A549 (cell line): ENCODE data around the gene BPNT1. TPM values are rescaled to one million over a fixed set of nuclear protein-coding genes. Genes with fewer than 3 reads are reported as not detected.
"Not testable (repeated sequence)": the region's sequence is repeated elsewhere in the genome, so short reads cannot be mapped to it uniquely, and the experiment has no call there.

Experiments used
- ATAC-seq, 2 experiments: fragments of 200-7000 bp in 1 of 2; fragments of >200 bp in 1 of 2; cut with Nextera tagmentation in 1 of 2; cut with Tn5 transposase in 1 of 2; 3 replicates each; pipeline versions ENCODE4 v1.8.0 to v1.9.1; 2018 to 2020; ENCODE audit warnings: mild to moderate bottlenecking in 1 of 2, moderate library complexity in 1 of 2
- CTCF ChIA-PET: fragments of 300-600 bp; sonication (Branson Sonifier 250); formaldehyde crosslinking; extraction: SDS; loops from one replicate; lab custom pipeline; 2021; ENCODE audit warnings: antibody characterized with exemption, inconsistent platforms; lab: Yijun Ruan, JAX
- POLR2A ChIA-PET: fragments of 350-600 bp; formaldehyde crosslinking; extraction: SDS; loops from one replicate; lab custom pipeline; 2021; ENCODE audit warnings: antibody characterized with exemption, inconsistent platforms; lab: Yijun Ruan, JAX
- DNase-seq, 2 experiments: peaks; one replicate each; pipeline versions ENCODE4 v3.0.0 to v3.0.0-alpha.2; 2011 to 2016; ENCODE audit warnings: low read depth in 1 of 2, low spot score in 1 of 2
- FAIRE-seq: peaks from 2 replicates; lab custom pipeline; 2011; peaks lifted over from hg19 to GRCh38; lab: Jason Lieb, UNC
- H3K27ac ChIP-seq, 2 experiments: fragments of >200 bp; sonication (Bioruptor Twin); formaldehyde crosslinking; 3 replicates each; pipeline ENCODE4 v1.5.1; 2016 to 2017
- H3K4me1 ChIP-seq: fragments of >200 bp; sonication (Bioruptor Twin); formaldehyde crosslinking; 3 replicates; pipeline ENCODE4 v1.6.1; 2016
- H3K4me2 ChIP-seq: fragments of >200 bp; sonication (Bioruptor Twin); formaldehyde crosslinking; 3 replicates; pipeline ENCODE4 v1.6.1; 2016
- H3K4me3 ChIP-seq: fragments of >200 bp; sonication (Bioruptor Twin); formaldehyde crosslinking; 3 replicates; pipeline ENCODE4 v1.5.1; 2016
- H3K9me3 ChIP-seq: fragments of >200 bp; sonication (Bioruptor Twin); formaldehyde crosslinking; 3 replicates; pipeline ENCODE4 v1.6.1; 2016
- CBX8 ChIP-seq: fragments of 200-600 bp; sonication (generic); IDR thresholded peaks from 2 replicates; pipeline ENCODE4 v1.6.1; 2016
- EHF ChIP-seq: fragments of 250-450 bp; sonication (Bioruptor Pico); IDR thresholded peaks from 2 replicates; pipeline ENCODE4 v1.5.0; 2020; ENCODE audit warnings: mild to moderate bottlenecking
- EHMT2 ChIP-seq: fragments of 200-600 bp; sonication (generic); IDR thresholded peaks from 2 replicates; pipeline ENCODE4 v1.6.1; 2016; ENCODE audit warnings: antibody characterized with exemption, low read depth, mild to moderate bottlenecking, moderate library complexity
- FOXS1 ChIP-seq: fragments of 250-450 bp; sonication (Bioruptor Pico); IDR thresholded peaks from 2 replicates; pipeline ENCODE4 v1.5.0; 2020; ENCODE audit warnings: mild to moderate bottlenecking, moderate library complexity
- GATA3 ChIP-seq: IDR thresholded peaks from 2 replicates; pipeline ENCODE4 v1.6.1; 2012; ENCODE audit warnings: borderline replicate concordance
- HDAC2 ChIP-seq: fragments of 200-600 bp; sonication (generic); IDR thresholded peaks from 2 replicates; pipeline ENCODE4 v1.6.1; 2016
- HEYL ChIP-seq: fragments of 250-450 bp; sonication (Bioruptor Pico); IDR thresholded peaks from 2 replicates; pipeline ENCODE4 v1.8.0; 2021; ENCODE audit warnings: mild to moderate bottlenecking, moderate library complexity
- JUNB ChIP-seq: fragments of >200 bp; sonication (Bioruptor Twin); formaldehyde crosslinking; IDR thresholded peaks from 2 replicates; pipeline ENCODE4 v1.6.1; 2016
- KDM1A ChIP-seq: fragments of 200-600 bp; sonication (generic); IDR thresholded peaks from 2 replicates; pipeline ENCODE4 v1.6.1; 2016; ENCODE audit warnings: low read depth, mild to moderate bottlenecking
- PHF8 ChIP-seq: fragments of 200-600 bp; sonication (generic); IDR thresholded peaks from 2 replicates; pipeline ENCODE4 v1.6.1; 2016; ENCODE audit warnings: low read depth, mild to moderate bottlenecking, antibody characterized with exemption, moderate library complexity, borderline replicate concordance
- TP53 ChIP-seq: fragments of 250-450 bp; sonication (Bioruptor Pico); IDR thresholded peaks from 2 replicates; pipeline ENCODE4 v1.5.0; 2021; ENCODE audit warnings: mild to moderate bottlenecking, moderate library complexity
- WGBS: methylation state at CpG from one replicate; pipeline ENCODE4 v1.1.6; 2017; ENCODE audit errors: missing lambda C conversion rate; 5-methylcytosine and 5-hydroxymethylcytosine counted together
- polyA plus RNA-seq, 4 experiments: library from polyadenylated mRNA; depleted of rRNA in 3 of 4; stranded (reverse); fragments of >200 nt; fragmentation: RNase III in 1 of 4; extraction: RNeasy Plus Mini Kit Qiagen cat#74134 plus additional on column Dnase treatment in 1 of 4; gene quantifications; 2 replicates in 3 of 4; 3 replicates in 1 of 4; pipeline ENCODE4 v1.2.3, GENCODE V29; 2011 to 2017
- TF ChIP-seq, protein P1 (sequence below): fragments of 250-450 bp; sonication (Bioruptor Pico); IDR thresholded peaks from 2 replicates; pipeline ENCODE4 v1.5.0; 2020; ENCODE audit warnings: low read depth, mild to moderate bottlenecking, moderate library complexity
- TF ChIP-seq, protein P2 (sequence below): IDR thresholded peaks from 2 replicates; pipeline ENCODE4 v1.6.1; 2012
- TF ChIP-seq, protein P3 (sequence below): fragments of >200 bp; sonication (Bioruptor Twin); formaldehyde crosslinking; IDR thresholded peaks from 3 replicates; pipeline ENCODE4 v1.5.1; 2016

The BPNT1 gene
- polyA plus RNA-seq, 2 of the 4 experiments (the other 2 are of a cell fraction), result 27.0 to 43.5 TPM

DNA sequence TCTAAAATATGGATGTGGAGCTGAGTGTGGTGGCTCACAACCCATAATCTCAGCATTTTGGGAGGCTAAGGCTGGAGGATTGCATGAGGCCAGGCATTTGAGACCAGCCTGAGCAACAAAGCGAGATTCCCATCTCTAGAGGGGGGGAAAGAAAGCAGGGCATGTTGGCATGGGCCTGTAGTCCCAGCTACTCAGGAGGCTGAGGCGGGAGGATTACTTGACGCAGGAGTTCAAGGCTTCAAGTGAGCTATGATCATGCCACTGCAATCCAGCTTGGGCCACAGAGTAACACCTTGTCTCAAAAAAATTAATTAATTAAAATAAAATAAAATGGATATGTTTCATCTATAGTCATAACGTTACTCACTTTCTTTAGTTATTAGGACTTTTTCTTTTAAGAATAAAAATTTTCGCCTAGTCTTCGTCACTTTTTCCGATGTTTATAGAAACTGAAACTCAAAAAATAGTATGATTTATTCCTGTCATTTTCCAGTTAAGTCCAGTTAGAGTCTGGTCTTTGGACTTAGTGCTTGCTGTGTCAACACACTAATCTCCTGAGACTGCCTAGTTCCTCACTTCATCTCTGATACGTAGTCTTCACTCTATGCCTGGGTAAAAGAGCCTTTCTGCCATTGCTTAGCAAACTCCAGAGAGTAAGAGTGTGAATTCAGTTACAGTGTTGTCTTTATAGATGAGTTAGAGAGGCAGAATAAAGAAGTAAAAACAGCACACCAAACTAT is 32.4 kb upstream of the BPNT1 start (continued):
- TF ChIP-seq, protein P1, sequence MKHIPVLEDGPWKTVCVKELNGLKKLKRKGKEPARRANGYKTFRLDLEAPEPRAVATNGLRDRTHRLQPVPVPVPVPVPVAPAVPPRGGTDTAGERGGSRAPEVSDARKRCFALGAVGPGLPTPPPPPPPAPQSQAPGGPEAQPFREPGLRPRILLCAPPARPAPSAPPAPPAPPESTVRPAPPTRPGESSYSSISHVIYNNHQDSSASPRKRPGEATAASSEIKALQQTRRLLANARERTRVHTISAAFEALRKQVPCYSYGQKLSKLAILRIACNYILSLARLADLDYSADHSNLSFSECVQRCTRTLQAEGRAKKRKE (CRISPR knock-in tag), result no peak

DNA sequence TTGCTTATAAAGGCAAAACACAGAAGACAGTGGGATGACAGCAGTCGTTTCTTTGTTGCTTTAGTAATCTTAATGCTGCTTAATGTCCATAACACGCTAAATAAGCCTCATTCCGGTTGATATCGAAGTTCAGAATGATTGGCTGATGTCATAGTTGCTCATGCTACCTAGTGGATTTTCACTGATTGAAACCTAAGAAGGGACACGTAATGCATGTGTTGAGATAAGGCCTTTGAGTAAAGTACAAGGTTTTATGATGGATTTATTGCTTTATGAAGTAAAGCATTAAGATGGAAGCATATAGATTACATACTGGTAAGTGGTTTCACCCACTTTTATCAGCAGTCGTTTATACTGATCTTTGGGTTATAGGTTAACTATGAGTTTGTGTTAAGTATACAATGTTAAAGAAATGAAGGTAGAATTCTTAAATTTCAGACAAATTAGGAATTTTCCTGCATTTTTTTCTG is 29.5 kb upstream of the BPNT1 start:
- FAIRE-seq (no peak), DNase-seq (no peak), ATAC-seq (no peak)
- Histone ChIP-seq H3K4me3 (no peak overlapping the region), H3K27ac (no peak overlapping the region), H3K9me3 (no peaks in the 10 kb centered on the region), H3K4me1 (peaks cover 7% of the 10 kb centered on the region; the same call in 1 of the 3 replicates), H3K4me2 (no peak overlapping the region)
- CTCF ChIA-PET, result no interaction called here
- WGBS, result 62% methylated on average over 6 of the region's 6 CpGs
- POLR2A ChIA-PET, result no interaction called here
- TF ChIP-seq GATA3, result no peak
- TF ChIP-seq EHF (CRISPR knock-in tag), result no peak
- no peak for TF ChIP-seq JUNB
- no peak for TF ChIP-seq HEYL
- no peak for TF ChIP-seq EHMT2
- TF ChIP-seq HDAC2, result no peak
- no peak for TF ChIP-seq FOXS1 (CRISPR knock-in tag)
- no peak for TF ChIP-seq CBX8
- TF ChIP-seq, protein P2, sequence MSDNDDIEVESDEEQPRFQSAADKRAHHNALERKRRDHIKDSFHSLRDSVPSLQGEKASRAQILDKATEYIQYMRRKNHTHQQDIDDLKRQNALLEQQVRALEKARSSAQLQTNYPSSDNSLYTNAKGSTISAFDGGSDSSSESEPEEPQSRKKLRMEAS, result no peak
- TF ChIP-seq KDM1A, result no peak
- no peak for TF ChIP-seq PHF8
- TF ChIP-seq TP53 (CRISPR knock-in tag), result no peak

DNA sequence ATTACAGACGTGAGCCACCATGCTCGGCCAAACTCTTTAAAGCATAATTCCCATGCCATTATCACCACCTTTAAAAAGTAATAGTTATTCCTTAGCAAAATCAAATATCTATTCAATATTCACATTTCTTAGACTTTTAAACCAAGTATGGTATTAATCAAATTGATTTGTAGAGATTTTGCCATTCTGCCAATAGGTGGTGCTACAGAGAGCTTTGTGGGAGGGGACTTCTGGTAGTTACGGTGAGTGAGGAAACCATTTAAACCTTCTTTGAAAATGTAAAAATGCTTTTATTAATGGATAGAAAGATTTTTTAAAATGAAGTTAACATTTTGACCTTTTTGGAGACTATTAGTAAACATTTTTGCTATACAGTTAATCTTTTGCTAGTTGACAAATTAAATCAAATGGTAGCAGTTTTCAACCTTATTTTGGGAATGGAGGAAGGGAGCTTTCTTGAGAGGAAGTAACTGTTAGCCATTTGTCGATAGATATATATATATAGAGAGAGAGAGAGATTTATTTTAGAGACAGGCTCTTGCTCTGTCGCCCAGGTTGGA is 23.6 kb upstream of the BPNT1 start:
- no peaks in the 10 kb centered on the region for H3K4me1 ChIP-seq
- WGBS, result 87% methylated on average over 5 of the region's 5 CpGs

DNA sequence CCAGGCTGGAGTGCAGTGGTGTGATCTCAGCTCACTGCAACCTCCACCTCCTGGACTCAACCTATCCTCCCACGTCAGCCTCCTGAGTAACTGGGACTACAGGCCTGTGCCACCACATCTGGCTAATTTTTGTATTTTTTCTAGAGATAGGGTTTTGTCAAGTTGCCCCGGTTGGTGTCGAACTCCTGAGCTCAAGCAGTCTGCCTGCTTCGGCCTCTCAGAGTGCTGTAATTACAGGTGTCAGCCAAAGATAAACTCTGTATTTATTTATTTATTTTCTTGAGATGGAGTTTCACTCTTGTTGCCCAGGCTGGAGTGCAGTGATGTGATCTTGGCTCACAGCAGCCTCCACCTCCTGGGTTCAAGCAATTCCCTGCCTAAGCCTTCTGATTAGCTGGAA is 23.0 kb upstream of the BPNT1 start:
- FAIRE-seq, DNase-seq, H3K27ac ChIP-seq, H3K4me3 ChIP-seq, ATAC-seq, H3K4me2 ChIP-seq, H3K4me1 ChIP-seq, POLR2A ChIA-PET, H3K9me3 ChIP-seq: not testable (repeated sequence)
- CTCF ChIA-PET, result interaction anchor here (0.6 to 1.7 kb wide), 6 partner anchors 8 to 1920 kb away, joined by 3 to 9 read pairs (median 4); no protein-coding TSS in a partner anchor
- WGBS, result 93% methylated on average over 4 of the region's 4 CpGs

More for the DNA sequence above, 23.6 kb upstream of the BPNT1 start:
- Histone ChIP-seq H3K4me3 (no peak overlapping the region), H3K27ac (no peak overlapping the region), H3K4me2 (no peak overlapping the region), H3K9me3 (no peaks in the 10 kb centered on the region)
- TF ChIP-seq, protein P3, sequence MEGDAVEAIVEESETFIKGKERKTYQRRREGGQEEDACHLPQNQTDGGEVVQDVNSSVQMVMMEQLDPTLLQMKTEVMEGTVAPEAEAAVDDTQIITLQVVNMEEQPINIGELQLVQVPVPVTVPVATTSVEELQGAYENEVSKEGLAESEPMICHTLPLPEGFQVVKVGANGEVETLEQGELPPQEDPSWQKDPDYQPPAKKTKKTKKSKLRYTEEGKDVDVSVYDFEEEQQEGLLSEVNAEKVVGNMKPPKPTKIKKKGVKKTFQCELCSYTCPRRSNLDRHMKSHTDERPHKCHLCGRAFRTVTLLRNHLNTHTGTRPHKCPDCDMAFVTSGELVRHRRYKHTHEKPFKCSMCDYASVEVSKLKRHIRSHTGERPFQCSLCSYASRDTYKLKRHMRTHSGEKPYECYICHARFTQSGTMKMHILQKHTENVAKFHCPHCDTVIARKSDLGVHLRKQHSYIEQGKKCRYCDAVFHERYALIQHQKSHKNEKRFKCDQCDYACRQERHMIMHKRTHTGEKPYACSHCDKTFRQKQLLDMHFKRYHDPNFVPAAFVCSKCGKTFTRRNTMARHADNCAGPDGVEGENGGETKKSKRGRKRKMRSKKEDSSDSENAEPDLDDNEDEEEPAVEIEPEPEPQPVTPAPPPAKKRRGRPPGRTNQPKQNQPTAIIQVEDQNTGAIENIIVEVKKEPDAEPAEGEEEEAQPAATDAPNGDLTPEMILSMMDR, result peak; percentile 39; the same call in 2 of the 3 replicates
- TF ChIP-seq KDM1A, result no peak
- CTCF ChIA-PET, result interaction anchor here (0.7 to 1.7 kb wide), 3 partner anchors 9 to 122 kb away, joined by 3 to 9 read pairs (median 3); no protein-coding TSS in a partner anchor
- peak in 1 of 2 experiments; percentile 49 for DNase-seq
- POLR2A ChIA-PET, result no interaction called here
- FAIRE-seq, result no peak
- peak in 1 of 2 experiments; percentile 72; a peak in 3 of 6 replicates for ATAC-seq

DNA sequence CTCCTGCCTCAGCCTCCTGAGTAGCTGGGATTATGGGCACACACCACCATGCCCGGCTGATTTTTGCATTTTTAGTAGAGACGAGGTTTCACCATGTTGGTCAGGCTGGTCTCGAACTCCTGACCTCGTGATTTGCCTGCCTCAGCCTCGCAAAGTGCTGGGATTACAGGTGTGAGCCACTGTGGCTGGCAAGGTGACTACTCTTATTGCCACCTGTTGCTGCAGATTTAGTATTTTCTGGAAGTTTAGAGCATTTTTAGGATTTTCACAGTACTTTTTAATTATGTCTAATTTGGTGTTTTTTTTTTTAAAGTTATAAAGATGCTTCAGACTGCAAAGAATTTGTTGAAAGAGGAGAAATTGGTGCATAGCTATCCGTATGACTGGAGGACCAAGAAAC is 20.9 kb upstream of the BPNT1 start:
- ATAC-seq, H3K4me2 ChIP-seq, FAIRE-seq, DNase-seq, CTCF ChIA-PET, H3K4me1 ChIP-seq, H3K27ac ChIP-seq, H3K9me3 ChIP-seq, H3K4me3 ChIP-seq, POLR2A ChIA-PET: not testable (repeated sequence)
- 90% methylated on average over 6 of the region's 6 CpGs for WGBS
